Breast epithelium (tissue), 3 donors: ENCODE results near the gene SNX20.

Source experiments
- POLR2AphosphoS5 ChIP-seq, 3 donors: sonication (generic); formaldehyde crosslinking; IDR thresholded peaks; one replicate each; pipeline ENCODE4 v1.6.1; 2017; ENCODE audit warnings: antibody characterized with exemption in 3 of 3
- TF ChIP-seq, protein P1 (sequence below), 3 donors: fragments of 450-650 bp; IDR thresholded peaks; one replicate each; pipeline ENCODE4 v1.5.1; 2016 to 2017; ENCODE audit warnings: antibody characterized with exemption in 3 of 3, mild to moderate bottlenecking in 3 of 3, moderate library complexity in 3 of 3

DNA sequence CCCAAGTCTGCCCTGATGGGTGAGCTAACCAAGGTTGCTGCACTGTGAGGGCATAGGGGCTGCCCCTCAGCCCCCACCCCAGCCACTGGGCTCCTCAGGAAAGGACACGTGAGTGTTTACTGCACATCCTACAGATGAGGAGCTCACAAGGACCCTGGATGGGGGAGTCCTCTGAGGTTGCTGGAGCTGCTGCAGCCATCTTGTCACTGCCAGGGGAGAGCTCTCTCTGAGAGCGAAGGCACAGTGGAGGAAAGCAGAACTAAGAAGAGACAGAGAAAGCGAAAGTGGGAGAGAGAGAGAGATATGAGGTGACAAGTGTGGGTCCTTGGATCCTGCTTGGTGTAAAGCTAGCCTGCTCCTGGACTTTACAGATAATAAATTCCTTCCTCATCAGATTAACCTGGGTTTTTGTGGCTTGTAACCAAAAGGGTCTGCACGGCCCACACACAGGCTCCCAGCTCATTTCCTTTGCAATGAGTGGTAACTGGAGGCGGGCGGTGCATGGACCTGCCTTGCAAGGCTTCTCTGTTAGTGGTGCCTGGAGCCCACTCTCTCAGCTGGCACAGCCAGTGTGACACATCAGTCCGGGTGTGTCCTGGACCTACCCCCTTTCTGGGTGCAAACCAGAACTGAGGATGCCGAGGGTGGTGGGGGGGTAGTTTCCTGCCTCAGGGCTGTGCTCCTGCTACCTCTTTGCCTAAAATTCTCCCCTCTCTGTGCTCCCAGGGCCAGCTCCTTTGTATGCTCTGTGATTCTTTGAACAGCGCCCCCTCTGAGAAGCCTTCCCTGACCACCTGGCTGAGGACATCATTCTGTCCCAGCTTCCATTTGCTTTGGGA lies 14.2 kb downstream of the SNX20 start:
- TF ChIP-seq POLR2AphosphoS5 (IDR thresholded peaks at IDR 0.05), result no peak
- TF ChIP-seq, protein P1, sequence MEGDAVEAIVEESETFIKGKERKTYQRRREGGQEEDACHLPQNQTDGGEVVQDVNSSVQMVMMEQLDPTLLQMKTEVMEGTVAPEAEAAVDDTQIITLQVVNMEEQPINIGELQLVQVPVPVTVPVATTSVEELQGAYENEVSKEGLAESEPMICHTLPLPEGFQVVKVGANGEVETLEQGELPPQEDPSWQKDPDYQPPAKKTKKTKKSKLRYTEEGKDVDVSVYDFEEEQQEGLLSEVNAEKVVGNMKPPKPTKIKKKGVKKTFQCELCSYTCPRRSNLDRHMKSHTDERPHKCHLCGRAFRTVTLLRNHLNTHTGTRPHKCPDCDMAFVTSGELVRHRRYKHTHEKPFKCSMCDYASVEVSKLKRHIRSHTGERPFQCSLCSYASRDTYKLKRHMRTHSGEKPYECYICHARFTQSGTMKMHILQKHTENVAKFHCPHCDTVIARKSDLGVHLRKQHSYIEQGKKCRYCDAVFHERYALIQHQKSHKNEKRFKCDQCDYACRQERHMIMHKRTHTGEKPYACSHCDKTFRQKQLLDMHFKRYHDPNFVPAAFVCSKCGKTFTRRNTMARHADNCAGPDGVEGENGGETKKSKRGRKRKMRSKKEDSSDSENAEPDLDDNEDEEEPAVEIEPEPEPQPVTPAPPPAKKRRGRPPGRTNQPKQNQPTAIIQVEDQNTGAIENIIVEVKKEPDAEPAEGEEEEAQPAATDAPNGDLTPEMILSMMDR (IDR thresholded peaks at IDR 0.05), result no peak
